ENCODE data around the gene THRB.

THRB gene

DNA sequence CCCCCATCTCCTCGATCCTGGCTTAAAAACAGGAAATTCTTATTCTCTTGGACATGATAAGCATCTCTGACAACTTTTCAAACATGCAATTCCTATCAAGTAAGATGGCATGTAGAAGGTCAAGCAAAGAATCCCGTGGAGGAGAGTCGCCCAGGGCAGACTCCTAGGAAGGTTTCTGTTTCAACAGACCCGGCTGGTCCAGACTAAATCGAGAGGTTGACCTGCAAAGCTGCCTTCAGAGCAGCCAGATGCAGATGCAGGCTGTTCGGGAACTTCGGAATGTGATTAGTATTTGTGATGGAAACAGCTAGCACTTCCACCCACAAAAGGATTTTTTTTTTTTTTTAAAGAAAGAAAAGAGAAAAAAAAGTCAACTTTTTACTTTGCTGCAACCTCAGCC, 332.8 kb downstream of the THRB start:
- TF ChIP-seq, protein P1, sequence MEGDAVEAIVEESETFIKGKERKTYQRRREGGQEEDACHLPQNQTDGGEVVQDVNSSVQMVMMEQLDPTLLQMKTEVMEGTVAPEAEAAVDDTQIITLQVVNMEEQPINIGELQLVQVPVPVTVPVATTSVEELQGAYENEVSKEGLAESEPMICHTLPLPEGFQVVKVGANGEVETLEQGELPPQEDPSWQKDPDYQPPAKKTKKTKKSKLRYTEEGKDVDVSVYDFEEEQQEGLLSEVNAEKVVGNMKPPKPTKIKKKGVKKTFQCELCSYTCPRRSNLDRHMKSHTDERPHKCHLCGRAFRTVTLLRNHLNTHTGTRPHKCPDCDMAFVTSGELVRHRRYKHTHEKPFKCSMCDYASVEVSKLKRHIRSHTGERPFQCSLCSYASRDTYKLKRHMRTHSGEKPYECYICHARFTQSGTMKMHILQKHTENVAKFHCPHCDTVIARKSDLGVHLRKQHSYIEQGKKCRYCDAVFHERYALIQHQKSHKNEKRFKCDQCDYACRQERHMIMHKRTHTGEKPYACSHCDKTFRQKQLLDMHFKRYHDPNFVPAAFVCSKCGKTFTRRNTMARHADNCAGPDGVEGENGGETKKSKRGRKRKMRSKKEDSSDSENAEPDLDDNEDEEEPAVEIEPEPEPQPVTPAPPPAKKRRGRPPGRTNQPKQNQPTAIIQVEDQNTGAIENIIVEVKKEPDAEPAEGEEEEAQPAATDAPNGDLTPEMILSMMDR (IDR thresholded peaks at IDR 0.05; ENCODE audit: control insufficient read depth, insufficient read depth, low read depth, low read length, missing control alignments), result no peak
- no peak overlapping the region for H3K4me3 ChIP-seq (ENCODE audit: control insufficient read depth, low read depth, low read length)
- no peak for DNase-seq (ENCODE audit: low read depth)

- H3K4me3 ChIP-seq (ENCODE audit: control insufficient read depth, low read depth, low read length), result no peak overlapping the region
- no peak for DNase-seq (ENCODE audit: low read depth)
- TF ChIP-seq, protein P1 (IDR thresholded peaks at IDR 0.05; ENCODE audit: control insufficient read depth, insufficient read depth, low read depth, low read length, missing control alignments), result no peak
Observed at GRCh38 chr3:24160424-24161095, 334.1 kb downstream of the THRB start.

- DNase-seq (ENCODE audit: low read depth), result no peak
- no peak overlapping the region for H3K4me3 ChIP-seq (ENCODE audit: control insufficient read depth, low read depth, low read length)
- TF ChIP-seq, protein P1 (IDR thresholded peaks at IDR 0.05; ENCODE audit: control insufficient read depth, insufficient read depth, low read depth, low read length, missing control alignments), result no peak
Observed at GRCh38 chr3:24158761-24159454, 335.7 kb downstream of the THRB start.

DNA sequence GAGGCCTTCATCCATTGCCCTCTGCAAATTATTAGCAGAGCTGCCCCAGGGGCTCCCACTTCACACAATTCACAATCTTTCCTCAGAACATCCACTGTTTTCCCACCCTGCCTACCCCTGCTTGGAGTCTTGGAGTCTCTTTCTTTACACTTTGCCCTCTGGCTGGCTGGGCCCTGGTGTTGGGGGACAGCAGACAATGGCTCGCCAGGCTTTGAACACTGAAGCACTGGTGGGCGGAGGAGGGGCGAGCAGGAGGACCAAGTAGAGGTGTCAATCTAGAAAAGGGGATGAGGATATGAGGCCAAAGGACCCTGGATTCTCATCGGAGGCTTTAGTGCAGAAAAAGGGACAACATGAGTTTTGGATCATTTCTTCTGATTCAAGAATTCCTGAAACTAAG, 337.5 kb downstream of the THRB start:
- no peak overlapping the region for H3K4me3 ChIP-seq (ENCODE audit: control insufficient read depth, low read depth, low read length)
- no peak for DNase-seq (ENCODE audit: low read depth)
- TF ChIP-seq, protein P1 (IDR thresholded peaks at IDR 0.05; ENCODE audit: control insufficient read depth, insufficient read depth, low read depth, low read length, missing control alignments), result no peak

DNA sequence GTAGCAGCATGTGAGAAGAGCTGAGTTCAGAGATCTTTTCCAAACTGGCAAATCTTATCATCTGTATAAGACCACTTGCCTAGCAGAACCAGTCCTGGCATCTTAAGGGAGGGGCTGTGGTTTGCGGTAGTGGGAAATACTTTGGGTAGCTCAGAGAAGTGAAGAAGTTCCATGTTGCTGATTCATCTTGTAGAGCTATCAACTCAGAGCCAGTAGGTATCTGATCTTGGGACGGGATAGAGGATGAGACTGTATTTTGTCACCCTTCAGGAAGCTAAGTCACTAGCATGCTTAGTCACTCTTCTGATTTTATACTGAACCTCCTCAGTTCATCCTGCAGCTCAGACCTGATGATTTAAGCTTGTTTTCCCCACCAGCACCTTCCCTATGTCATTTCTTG, 338.2 kb downstream of the THRB start:
- H3K4me3 ChIP-seq (ENCODE audit: control insufficient read depth, low read depth, low read length), result no peak overlapping the region
- TF ChIP-seq, protein P1 (IDR thresholded peaks at IDR 0.05; ENCODE audit: control insufficient read depth, insufficient read depth, low read depth, low read length, missing control alignments), result no peak
- DNase-seq (ENCODE audit: low read depth), result peak; percentile 29

DNA sequence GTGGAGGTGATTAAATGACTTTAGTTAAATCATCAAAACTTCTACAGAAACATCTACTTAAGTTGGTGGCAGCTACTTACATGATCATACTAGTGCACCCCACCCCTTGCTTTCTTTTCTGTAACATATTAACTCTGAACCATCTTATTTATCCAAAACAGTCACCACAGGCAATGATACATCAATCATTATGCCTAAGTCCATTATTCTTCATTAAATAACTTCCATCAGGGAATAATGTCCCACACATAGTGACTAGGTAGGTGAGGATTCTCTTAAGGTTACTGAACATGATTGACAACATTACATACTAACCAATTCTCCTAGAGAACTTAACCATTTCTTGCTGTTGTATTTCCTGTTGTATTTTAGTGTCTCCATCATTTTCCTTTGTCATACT, 339.4 kb downstream of the THRB start:
- no peak for DNase-seq (ENCODE audit: low read depth)
- TF ChIP-seq, protein P1 (IDR thresholded peaks at IDR 0.05; ENCODE audit: control insufficient read depth, insufficient read depth, low read depth, low read length, missing control alignments), result no peak
- H3K4me3 ChIP-seq (ENCODE audit: control insufficient read depth, low read depth, low read length), result no peak overlapping the region
